ENCODE results near the gene RP9. TPM values are rescaled to one million over a fixed set of nuclear protein-coding genes. Genes with fewer than 3 reads are reported as not detected.

Gene RP9
- total RNA-seq, 6 experiments from 2014 or later = 3.4 to 5.8 (median 4.8) TPM

DNA sequence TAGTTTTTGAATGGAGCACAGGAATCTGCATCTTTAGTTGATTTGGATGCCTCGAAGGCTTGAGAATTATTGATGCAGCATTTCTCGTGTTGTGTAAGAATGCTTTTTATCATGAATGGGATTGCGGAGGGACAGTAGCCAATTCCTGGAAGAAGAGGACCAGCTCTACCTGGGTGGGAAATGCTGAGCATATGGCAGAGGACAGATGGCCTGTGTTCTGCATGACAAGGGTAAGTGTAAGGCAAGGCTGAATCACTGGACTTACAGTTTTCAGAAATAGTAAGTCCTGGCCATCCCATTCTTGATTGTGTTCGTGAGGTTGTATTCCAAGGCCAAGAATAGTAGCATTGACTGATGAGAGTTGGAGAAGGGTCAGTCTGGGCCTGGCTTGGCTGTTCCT, 15.9 kb downstream of the RP9 start:
- Histone ChIP-seq H3K36me3 (peaks cover 4 to 35% (median 15%) of the 10 kb centered on the region in 4 donors), H3K27me3 (no peaks in the 10 kb centered on the region), H3K4me1 (no peaks in the 10 kb centered on the region), H3K27ac (no peak overlapping the region), H3K4me3 (no peak overlapping the region), H3K9me3 (no peaks in the 10 kb centered on the region)
- TF ChIP-seq CTCF (IDR thresholded peaks at IDR 0.05) = no peak
- no peak for TF ChIP-seq POLR2A (IDR thresholded peaks at IDR 0.05)
- intact Hi-C loops (cut with DNase I) = no loop called here
- DNase-seq (no peak), ATAC-seq (no peak)
- WGBS (ENCODE audit: insufficient coverage, low coverage, low lambda C conversion rate, missing lambda C conversion rate) = 89% methylated on average over 3 of the region's 4 CpGs

DNA sequence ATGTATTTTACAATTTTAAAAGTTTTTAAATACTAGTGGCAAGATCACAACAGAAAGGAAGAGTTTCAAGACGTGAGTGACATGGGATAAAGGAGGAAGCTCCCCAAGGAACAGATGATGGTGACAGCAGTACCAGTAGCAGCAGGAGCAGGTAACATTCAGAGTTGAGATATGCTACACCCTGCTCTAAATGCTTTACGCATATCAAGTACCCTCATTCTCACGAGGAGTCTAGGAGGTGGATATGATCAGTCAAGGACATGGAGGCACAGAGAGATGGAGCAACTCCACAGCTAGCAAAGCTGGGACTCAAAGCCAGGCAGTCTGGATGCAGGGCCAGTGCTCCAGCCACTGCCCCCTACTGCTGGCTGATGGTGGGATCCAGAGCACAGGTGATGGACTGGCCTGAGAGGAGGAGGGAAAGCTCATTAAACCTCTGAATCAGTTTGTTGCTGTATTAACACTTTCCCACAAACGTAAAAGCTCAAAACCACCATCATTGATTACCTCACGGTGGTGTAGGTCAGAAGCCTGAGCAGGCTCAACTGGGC, 17.5 kb downstream of the RP9 start:
- Histone ChIP-seq H3K27ac (no peak overlapping the region), H3K27me3 (no peaks in the 10 kb centered on the region), H3K4me3 (no peak overlapping the region), H3K4me1 (no peaks in the 10 kb centered on the region), H3K36me3 (peaks cover 4 to 22% (median 10%) of the 10 kb centered on the region in 4 donors), H3K9me3 (no peaks in the 10 kb centered on the region)
- intact Hi-C loops (cut with DNase I) = no loop called here
- ATAC-seq (no peak), DNase-seq (no peak)
- TF ChIP-seq POLR2A (IDR thresholded peaks at IDR 0.05) (no peak), CTCF (IDR thresholded peaks at IDR 0.05) (no peak)
- 72% methylated on average over 4 of the region's 5 CpGs for WGBS (ENCODE audit: insufficient coverage, low coverage, low lambda C conversion rate, missing lambda C conversion rate)

DNA sequence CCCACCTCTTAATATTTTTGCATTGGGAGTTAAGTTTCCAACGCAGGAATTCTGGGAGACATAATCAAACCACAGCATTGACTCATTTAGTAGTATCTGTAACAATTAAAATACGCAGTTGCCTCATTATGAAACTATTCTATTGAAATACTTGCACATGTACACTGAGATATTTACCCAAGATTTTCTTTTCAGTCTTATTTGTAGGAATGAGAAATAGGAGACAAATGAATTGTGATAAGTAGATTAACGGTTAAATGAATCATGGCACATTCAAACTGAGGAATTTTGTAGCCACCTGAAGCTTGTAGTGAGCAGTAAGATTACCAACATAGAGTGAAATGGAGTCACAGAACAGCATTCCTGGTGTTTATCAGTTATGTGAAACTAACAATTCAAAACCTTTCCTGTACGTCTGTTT, 18.1 kb downstream of the RP9 start:
- WGBS (ENCODE audit: insufficient coverage, low coverage, low lambda C conversion rate, missing lambda C conversion rate) = 89% methylated on average over 4 of the region's 4 CpGs
- no peak overlapping the region for H3K4me3 ChIP-seq
- H3K27ac ChIP-seq = no peak overlapping the region
- no peaks in the 10 kb centered on the region for H3K27me3 ChIP-seq
- TF ChIP-seq POLR2A (IDR thresholded peaks at IDR 0.05) (no peak), CTCF (IDR thresholded peaks at IDR 0.05) (no peak)
- DNase-seq (no peak), ATAC-seq (no peak)
- no peaks in the 10 kb centered on the region for H3K9me3 ChIP-seq
- H3K36me3 ChIP-seq = peaks cover 1 to 16% (median 4%) of the 10 kb centered on the region in 4 donors
- no peaks in the 10 kb centered on the region for H3K4me1 ChIP-seq
- intact Hi-C loops (cut with DNase I) = no loop called here

DNA sequence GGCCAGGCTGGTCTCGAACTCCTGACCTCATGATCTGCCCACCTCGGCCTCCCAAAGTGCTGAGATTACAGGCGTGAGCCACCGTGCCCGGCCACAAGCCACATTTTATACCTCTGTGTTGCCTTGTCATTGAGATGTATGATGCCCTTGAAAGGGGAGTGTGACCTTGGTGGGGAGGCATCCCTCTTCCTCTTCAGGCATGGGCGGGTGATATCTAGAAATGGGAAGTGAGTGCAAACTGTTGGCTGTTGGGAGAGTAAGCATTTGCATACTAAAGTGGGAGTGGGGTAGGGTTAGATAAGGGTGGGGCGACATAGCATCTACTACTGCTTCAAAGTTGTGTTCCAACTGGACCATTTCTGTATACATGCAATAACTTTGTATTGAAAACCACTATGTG, 20.1 kb downstream of the RP9 start:
- no peak for TF ChIP-seq POLR2A (IDR thresholded peaks at IDR 0.05)
- no peak for TF ChIP-seq CTCF (IDR thresholded peaks at IDR 0.05)
- no peak overlapping the region for H3K4me3 ChIP-seq
- WGBS (ENCODE audit: insufficient coverage, low coverage, low lambda C conversion rate, missing lambda C conversion rate) = 83% methylated on average over 1 of the region's 7 CpGs
- H3K9me3 ChIP-seq = no peaks in the 10 kb centered on the region
- H3K27ac ChIP-seq = no peak overlapping the region
- H3K36me3 ChIP-seq = peaks cover 0 to under 1% (median 0%) of the 10 kb centered on the region in 4 donors
- DNase-seq (no peak), ATAC-seq (no peak)
- intact Hi-C loops (cut with DNase I) = no loop called here
- no peaks in the 10 kb centered on the region for H3K27me3 ChIP-seq
- no peaks in the 10 kb centered on the region for H3K4me1 ChIP-seq

- no peaks in the 10 kb centered on the region for H3K27me3 ChIP-seq
- no peak overlapping the region for H3K4me3 ChIP-seq
- 78% methylated on average over 1 of the region's 2 CpGs for WGBS (ENCODE audit: insufficient coverage, low coverage, low lambda C conversion rate, missing lambda C conversion rate)
- H3K4me1 ChIP-seq = no peaks in the 10 kb centered on the region
- ATAC-seq = no peak
- no peak for DNase-seq
- H3K27ac ChIP-seq = no peak overlapping the region
- no peaks in the 10 kb centered on the region for H3K36me3 ChIP-seq
- H3K9me3 ChIP-seq = no peaks in the 10 kb centered on the region
- TF ChIP-seq CTCF (IDR thresholded peaks at IDR 0.05) (no peak), POLR2A (IDR thresholded peaks at IDR 0.05) (no peak)
- intact Hi-C loops (cut with DNase I) = no loop called here
These were observed 21.3 kb downstream of the RP9 start for GRCh38 chr7:33087858-33088257.

Measured in right lobe of liver (tissue), 6 donors.